K562 (cell line): Measurements from ENCODE around the gene NUP98. TPM values are rescaled to one million over a fixed set of nuclear protein-coding genes. Genes with fewer than 3 reads are reported as not detected.
A peak's percentile ranks its signal among the peaks of the same experiment; 100 is the strongest.

Source experiments
- ATAC-seq: fragments of 200-7000 bp; cut with Tn5 transposase; 3 replicates; pipeline ENCODE4 v1.9.1; 2020; ENCODE audit warnings: moderate library complexity
- BruUV-seq: library from RNA; stranded (reverse); fragments of 400-500 nt; replicated peaks from 2 replicates; lab custom pipeline; 2021; lab: Mats Ljungman, UMichigan
- CTCF ChIA-PET: fragments of 300-600 bp; formaldehyde crosslinking; extraction: SDS; loops from one replicate; lab custom pipeline; 2021; ENCODE audit warnings: low intra/inter-chr PET ratio; lab: Yijun Ruan, JAX
- POLR2A ChIA-PET: fragments of 300-600, 350-650 bp; sonication (Branson Sonifier 250); formaldehyde crosslinking; extraction: SDS; loops from one replicate; lab custom pipeline; 2021; ENCODE audit warnings: antibody characterized with exemption, inconsistent platforms; lab: Yijun Ruan, JAX
- DNase-seq, 4 experiments: peaks; one replicate each; pipeline versions ENCODE4 v3.0.0 to v3.0.0-alpha.2; 2011 to 2018; ENCODE audit warnings: low spot score in 3 of 4, mixed read lengths in 3 of 4; ENCODE audit errors: extremely low read depth in 1 of 4
- FAIRE-seq: peaks from 2 replicates; lab custom pipeline; 2011; peaks lifted over from hg19 to GRCh38; lab: Jason Lieb, UNC
- H2AFZ ChIP-seq: 2 replicates; pipeline ENCODE4 v1.6.0; 2011; ENCODE audit warnings: low read depth, low read length, control low read depth, inconsistent platforms
- H3K27ac ChIP-seq: fragments of 200-600 bp; 3 replicates; pipeline ENCODE4 v1.8.0; 2011; ENCODE audit warnings: low read depth, mild to moderate bottlenecking, control low read depth, inconsistent platforms, low read length, moderate library complexity, mixed read lengths; ENCODE audit errors: extremely low read depth
- H3K27me3 ChIP-seq, 2 experiments: fragments of 300-600 bp in 1 of 2; 2 replicates in 1 of 2; 3 replicates in 1 of 2; pipeline versions ENCODE4 v1.6.0 to v1.8.0; 2011; ENCODE audit warnings: inconsistent platforms in 2 of 2, low read length in 2 of 2, mild to moderate bottlenecking in 1 of 2, mixed read lengths in 1 of 2, moderate library complexity in 1 of 2; ENCODE audit not compliant: control insufficient read depth in 2 of 2, insufficient read depth in 2 of 2
- H3K36me3 ChIP-seq: fragments of 300-600 bp; 3 replicates; pipeline ENCODE4 v1.8.0; 2011; ENCODE audit warnings: mild to moderate bottlenecking, low read length, inconsistent platforms; ENCODE audit not compliant: control insufficient read depth, insufficient read depth
- H3K4me1 ChIP-seq, 2 experiments: fragments of 200-600 bp in 1 of 2; replicated peaks in 1 of 2; 2 replicates in 1 of 2; 3 replicates in 1 of 2; pipeline versions ENCODE4 v1.5.1 to v1.8.0; 2011; ENCODE audit warnings: inconsistent platforms in 2 of 2, low read length in 2 of 2, mild to moderate bottlenecking in 1 of 2, mixed read lengths in 1 of 2, moderate library complexity in 1 of 2; ENCODE audit not compliant: control insufficient read depth in 2 of 2, insufficient read depth in 2 of 2
- H3K4me2 ChIP-seq: 2 replicates; pipeline ENCODE4 v1.6.1; 2011; ENCODE audit warnings: low read length, control low read depth, inconsistent platforms, mixed read lengths; ENCODE audit not compliant: insufficient read depth
- H3K4me3 ChIP-seq: fragments of 200-600 bp; sonication (generic), shearing (Covaris generic); 2 replicates; pipeline ENCODE4 v1.5.1; 2016; ENCODE audit warnings: control low read depth, inconsistent platforms
- H3K79me2 ChIP-seq: fragments of 200-600 bp; 3 replicates; pipeline ENCODE4 v1.8.0; 2011; ENCODE audit warnings: low read length, inconsistent platforms; ENCODE audit not compliant: control insufficient read depth, insufficient read depth
- H3K9ac ChIP-seq, 2 experiments: 2 replicates each; pipeline versions ENCODE4 v1.6.0 to v1.6.1; 2011; ENCODE audit warnings: low read depth in 2 of 2, low read length in 2 of 2, control low read depth in 1 of 2, inconsistent platforms in 1 of 2, mild to moderate bottlenecking in 1 of 2, mixed read lengths in 1 of 2; ENCODE audit not compliant: insufficient read depth in 1 of 2
- H3K9me1 ChIP-seq: one replicate; pipeline ENCODE4 v1.6.0; 2011; ENCODE audit warnings: inconsistent platforms, mild to moderate bottlenecking, low read length, moderate library complexity; ENCODE audit not compliant: control insufficient read depth, insufficient read depth
- H3K9me3 ChIP-seq: replicated peaks from 2 replicates; pipeline ENCODE4 v1.5.1; 2011; ENCODE audit warnings: low read depth, low read length, inconsistent platforms; ENCODE audit not compliant: control insufficient read depth, insufficient read depth
- H4K20me1 ChIP-seq: replicated peaks from 2 replicates; pipeline ENCODE4 v1.6.1; 2011; ENCODE audit warnings: low read length, inconsistent platforms, mixed read lengths; ENCODE audit not compliant: control insufficient read depth, insufficient read depth
- ARNT ChIP-seq, 2 experiments: fragments of 450-650 bp; IDR thresholded peaks; 2 replicates each; pipeline ENCODE4 v1.6.1; 2016; ENCODE audit warnings: mild to moderate bottlenecking in 1 of 2
- CHCHD3 ChIP-seq: fragments of 250-450 bp; sonication (Bioruptor Pico); IDR thresholded peaks from 2 replicates; pipeline ENCODE4 v2.1.2; 2022; ENCODE audit warnings: mild to moderate bottlenecking
- E2F4 ChIP-seq: sonication (generic); formaldehyde crosslinking; IDR thresholded peaks from 2 replicates; pipeline ENCODE4 v1.8.0; 2022; ENCODE audit warnings: mild to moderate bottlenecking, low read depth, missing genetic modification reagents
- HMGN3 ChIP-seq: IDR thresholded peaks from 2 replicates; pipeline ENCODE4 v1.6.1; 2011; ENCODE audit warnings: borderline replicate concordance, low read depth, mild to moderate bottlenecking, mixed read lengths, low read length; ENCODE audit not compliant: insufficient read length; ENCODE audit errors: extremely low read depth
- KLF6 ChIP-seq: fragments of 250-450 bp; sonication (Bioruptor Pico); IDR thresholded peaks from 2 replicates; pipeline ENCODE4 v1.4.0; 2020; ENCODE audit warnings: mild to moderate bottlenecking, moderate library complexity, borderline replicate concordance
- MCM2 ChIP-seq: fragments of 450-650 bp; IDR thresholded peaks from 2 replicates; pipeline ENCODE4 v1.6.1; 2017; ENCODE audit warnings: low read depth, mild to moderate bottlenecking
- PHTF2 ChIP-seq: fragments of 250-450 bp; sonication (Bioruptor Pico); IDR thresholded peaks from 2 replicates; pipeline ENCODE4 v1.5.0; 2021; ENCODE audit warnings: mild to moderate bottlenecking
- ZNF398 ChIP-seq: fragments of 250-450 bp; sonication (Bioruptor Pico); IDR thresholded peaks from 2 replicates; pipeline ENCODE4 v1.8.0; 2021; ENCODE audit warnings: moderate library complexity, mild to moderate bottlenecking, inconsistent platforms
- ZSCAN29 ChIP-seq: fragments of 450-650 bp; IDR thresholded peaks from 2 replicates; pipeline ENCODE4 v1.6.1; 2017
- WGBS: fragments of 100-300 bp; shearing (Covaris generic); methylation state at CpG from one replicate; pipeline ENCODE4 v1.1.6; 2016; ENCODE audit warnings: low coverage, mixed read lengths; ENCODE audit not compliant: insufficient coverage; ENCODE audit errors: missing lambda C conversion rate; 5-methylcytosine and 5-hydroxymethylcytosine counted together
- in situ Hi-C: fragments of 300-500 bp; cut with MboI; formaldehyde crosslinking; loops from 4 replicates; pipeline ENCODE4 v1.15.0; 2018; ENCODE audit warnings: inconsistent platforms, mixed read lengths
- intact Hi-C: fragments of 100-400 bp; cut with micrococcal nuclease; formaldehyde crosslinking; loops from 2 replicates; pipeline ENCODE4 v1.14.2; 2022
- polyA plus RNA-seq, 8 experiments: library from polyadenylated mRNA; depleted of rRNA in 4 of 8; stranded (reverse) in 5 of 8; unstranded in 3 of 8; fragments of >200 nt; fragmentation: Nextera tagmentation in 2 of 8; fragmentation: Illumina TruSeq in 1 of 8; extraction: Ambion mirVana in 2 of 8; extraction: Trizol in 1 of 8; gene quantifications; 2 replicates each; pipeline versions ENCODE4 v1.2.1 to v1.2.3, GENCODE V29; 2011 to 2014; ENCODE audit warnings: inconsistent platforms in 1 of 8, missing spikeins in 1 of 8
- total RNA-seq, 7 experiments: library from RNA; depleted of rRNA in 6 of 7; stranded (reverse); fragments of >200 nt in 6 of 7; fragmentation: Illumina TruSeq in 2 of 7; extraction: Trizol in 2 of 7; gene quantifications; 2 replicates each; pipeline versions ENCODE4 v1.2.1 to v1.2.3, GENCODE V29; 2011 to 2021; ENCODE audit warnings: low replicate concordance in 1 of 7
- TF ChIP-seq, protein P1 (sequence below): IDR thresholded peaks from 2 replicates; pipeline ENCODE4 v1.6.1; 2014; ENCODE audit warnings: antibody characterized with exemption

The NUP98 gene
- total and polyA plus RNA-seq, 9 of the 15 experiments (the other 6 are each of a cell fraction or from before 2014, with no cell fraction given) = 45.1 to 196 (median 130) TPM

DNA sequence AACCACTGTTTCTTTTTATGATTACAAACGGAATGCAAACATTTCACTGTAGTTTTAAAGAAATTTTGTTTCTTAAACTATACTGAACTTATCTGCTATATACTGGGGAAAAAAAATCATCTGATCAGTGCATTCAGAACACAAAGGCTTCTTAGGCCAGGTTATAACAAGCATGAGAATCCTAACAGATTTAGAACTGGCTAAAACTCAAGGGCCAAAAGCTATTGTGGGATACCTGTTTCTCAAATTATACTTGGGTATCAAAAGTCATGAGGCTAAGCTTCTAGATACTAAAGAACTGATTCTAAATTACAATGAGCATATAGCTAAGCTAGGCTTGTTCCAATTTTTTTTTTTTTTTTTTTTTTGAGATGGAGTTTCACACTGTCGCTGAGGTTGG lies 96.4 kb downstream of the NUP98 start (continued):
- TF ChIP-seq PHTF2 (CRISPR knock-in tag) = no peak
- TF ChIP-seq MCM2 = no peak
- no peak for TF ChIP-seq ZNF398 (CRISPR knock-in tag)
- TF ChIP-seq KLF6 (CRISPR knock-in tag) = no peak
- TF ChIP-seq, protein P1, sequence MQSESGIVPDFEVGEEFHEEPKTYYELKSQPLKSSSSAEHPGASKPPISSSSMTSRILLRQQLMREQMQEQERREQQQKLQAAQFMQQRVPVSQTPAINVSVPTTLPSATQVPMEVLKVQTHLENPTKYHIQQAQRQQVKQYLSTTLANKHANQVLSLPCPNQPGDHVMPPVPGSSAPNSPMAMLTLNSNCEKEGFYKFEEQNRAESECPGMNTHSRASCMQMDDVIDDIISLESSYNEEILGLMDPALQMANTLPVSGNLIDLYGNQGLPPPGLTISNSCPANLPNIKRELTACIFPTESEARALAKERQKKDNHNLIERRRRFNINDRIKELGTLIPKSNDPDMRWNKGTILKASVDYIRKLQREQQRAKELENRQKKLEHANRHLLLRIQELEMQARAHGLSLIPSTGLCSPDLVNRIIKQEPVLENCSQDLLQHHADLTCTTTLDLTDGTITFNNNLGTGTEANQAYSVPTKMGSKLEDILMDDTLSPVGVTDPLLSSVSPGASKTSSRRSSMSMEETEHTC = no peak
- TF ChIP-seq ARNT (IDR thresholded peaks at IDR 0.05) = no peak
- TF ChIP-seq ZSCAN29 = no peak

- Histone ChIP-seq H3K27me3 (no peaks in the 10 kb centered on the region), H3K9ac (no peak overlapping the region), H3K9me3 (no peaks in the 10 kb centered on the region), H3K4me2 (no peak overlapping the region), H2AFZ (no peak overlapping the region), H3K4me1 (no peaks in the 10 kb centered on the region), H3K9me1 (no peaks in the 10 kb centered on the region), H3K27ac (no peak overlapping the region), H3K4me3 (no peak overlapping the region), H3K79me2 (no peaks in the 10 kb centered on the region), H4K20me1 (no peaks in the 10 kb centered on the region), H3K36me3 (peaks cover 95% of the 10 kb centered on the region)
- intact Hi-C loops (no loop called here), in situ Hi-C loops (no loop called here)
- FAIRE-seq (no peak), DNase-seq (no peak), ATAC-seq (peak; percentile 34; the same call in 1 of the 3 replicates)
- TF ChIP-seq HMGN3 = no peak
- no peak for TF ChIP-seq CHCHD3
- no peak for TF ChIP-seq E2F4 (CRISPR knock-in tag)
- ChIA-PET POLR2A (interaction anchor here (0.6 to 0.7 kb wide), 2 partner anchors 22 to 685 kb away, joined by 3 read pairs; no protein-coding TSS in a partner anchor), CTCF (no interaction called here)
- WGBS = 82% methylated on average over 2 of the region's 2 CpGs
- no TSS peak for BruUV-seq
Measured at GRCh38 chr11:3700410-3700809, 96.9 kb downstream of the NUP98 start.
